Non-pigmented ciliary epithelial cell (primary cell): ENCODE measurements around the gene U2SURP.

Source experiments
- DNase-seq: peaks from one replicate; pipeline ENCODE4 v3.0.0-alpha.2; 2010; ENCODE audit warnings: low read depth

Gene U2SURP

DNA sequence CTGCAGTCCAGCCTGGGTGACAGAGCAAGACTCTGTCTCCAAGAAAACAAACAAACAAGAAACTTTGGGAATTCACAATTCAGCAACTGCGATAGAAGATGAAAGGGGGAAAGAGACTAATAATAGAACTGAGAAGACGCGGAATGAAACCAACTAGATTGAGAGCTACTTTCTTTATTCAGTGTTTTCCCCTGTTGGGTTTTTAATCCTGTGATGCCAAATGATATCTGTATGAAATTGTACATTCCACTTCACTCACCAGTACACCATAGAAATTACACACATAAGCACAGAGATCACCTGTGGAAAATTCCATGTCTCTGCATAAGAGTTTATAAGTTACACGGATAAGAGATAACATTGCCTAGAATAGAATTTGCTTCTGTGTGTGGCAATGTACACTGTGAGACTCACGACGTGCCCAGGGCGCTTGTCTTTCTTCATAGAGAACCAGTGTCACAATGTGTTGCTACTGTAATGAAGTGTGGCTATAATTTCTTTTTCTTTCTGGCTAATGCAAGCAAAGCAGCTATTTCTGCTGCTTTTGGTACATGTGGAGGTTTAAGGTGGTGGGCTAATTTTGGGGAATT, 100.5 kb downstream of the U2SURP start:
- DNase-seq, result no peak

DNA sequence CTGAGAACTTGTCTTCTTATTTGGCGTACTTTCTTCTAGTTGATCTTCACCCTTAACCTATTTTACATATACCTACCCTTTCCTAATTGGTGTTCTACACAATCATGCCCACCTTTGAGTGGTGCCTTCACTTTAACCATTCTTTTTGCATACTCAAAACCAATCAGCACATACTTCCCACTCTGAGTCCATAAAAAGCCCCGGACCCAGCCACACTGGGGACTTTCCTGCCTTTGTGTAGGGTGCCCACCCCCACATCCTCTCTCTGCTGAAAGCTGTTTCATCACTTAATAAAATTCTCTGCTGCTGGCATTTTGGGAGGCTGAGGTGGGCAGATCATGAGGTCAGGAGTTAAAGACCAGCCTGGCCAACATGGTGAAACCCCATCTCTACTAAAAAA, 102.3 kb downstream of the U2SURP start:
- DNase-seq, result no peak

DNA sequence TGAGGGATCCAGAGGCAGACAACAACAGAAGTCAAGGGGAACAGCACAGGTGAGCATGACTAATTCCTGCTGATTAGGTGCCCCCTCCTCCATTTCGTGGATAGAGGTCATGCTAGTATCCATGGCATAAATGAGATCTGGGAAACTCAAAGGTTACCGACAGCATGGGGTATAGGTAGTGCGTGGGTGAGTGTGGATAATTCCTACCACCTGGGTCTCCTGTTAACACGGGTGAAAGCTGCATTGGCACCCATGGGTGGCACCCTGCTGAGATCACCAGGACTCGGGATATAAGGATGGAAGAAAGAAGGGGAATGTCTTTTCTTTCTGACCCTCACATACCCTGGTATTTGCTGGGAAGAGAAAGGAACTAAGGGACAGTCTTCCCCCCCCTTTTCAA, 103.8 kb downstream of the U2SURP start:
- DNase-seq, result no peak

DNA sequence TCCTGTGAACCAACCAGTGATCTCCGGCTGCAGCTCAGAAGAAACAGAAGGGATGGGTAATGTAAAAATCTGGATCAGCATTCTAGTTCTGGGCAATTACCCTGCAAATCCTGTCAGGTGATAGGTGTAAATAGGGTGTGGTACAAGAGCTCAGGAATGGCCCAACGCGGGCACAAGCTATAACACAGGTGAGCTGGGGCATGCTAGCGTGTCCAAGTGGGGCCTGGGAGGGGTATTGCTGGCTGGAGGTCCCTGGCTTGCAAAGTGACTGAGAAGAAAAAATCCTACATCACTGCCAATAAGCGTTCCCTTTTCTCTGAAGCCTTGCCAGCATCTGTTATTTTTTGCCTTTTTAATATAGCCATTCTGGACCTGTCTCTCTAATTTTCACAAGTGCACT, 108.5 kb downstream of the U2SURP start:
- no peak for DNase-seq
